HG02884 (cell line): ENCODE results near the gene SOCS3.

ENCODE experiments used
- ATAC-seq: cut with Tn5 transposase; IDR thresholded peaks from one replicate; pipeline ENCODE4 v1.9.1; 2021; ENCODE audit warnings: mild to moderate bottlenecking, moderate library complexity; ENCODE audit not compliant: unreplicated experiment

SOCS3 gene

GRCh38 chr17:78353834-78354233 is 6.0 kb downstream of the SOCS3 start:
- no peak for ATAC-seq

GRCh38 chr17:78351449-78352006 is 8.3 kb downstream of the SOCS3 start:
- no peak for ATAC-seq

- ATAC-seq: no peak
Observed at GRCh38 chr17:78349891-78350642, 9.8 kb downstream of the SOCS3 start.

- ATAC-seq: no peak
Observed at GRCh38 chr17:78348055-78348770, 11.7 kb downstream of the SOCS3 start.

GRCh38 chr17:78347453-78347852 is 12.4 kb downstream of the SOCS3 start:
- ATAC-seq: no peak

GRCh38 chr17:78346605-78347250 is 13.1 kb downstream of the SOCS3 start:
- no peak for ATAC-seq

GRCh38 chr17:78345791-78346494 is 13.9 kb downstream of the SOCS3 start:
- ATAC-seq: no peak

- ATAC-seq: no peak
Observed at GRCh38 chr17:78345172-78345571, 14.7 kb downstream of the SOCS3 start.

- no peak for ATAC-seq
Observed at GRCh38 chr17:78344666-78345065, 15.2 kb downstream of the SOCS3 start.

GRCh38 chr17:78343543-78344201 is 16.2 kb downstream of the SOCS3 start:
- ATAC-seq: no peak

GRCh38 chr17:78343187-78343542 is 16.7 kb downstream of the SOCS3 start:
- no peak for ATAC-seq

- no peak for ATAC-seq
Observed at GRCh38 chr17:78342449-78343186, 17.3 kb downstream of the SOCS3 start.

- no peak for ATAC-seq
Observed at GRCh38 chr17:78341559-78342448, 18.1 kb downstream of the SOCS3 start.

GRCh38 chr17:78340183-78340955 is 19.5 kb downstream of the SOCS3 start:
- ATAC-seq: no peak

- no peak for ATAC-seq
Observed at GRCh38 chr17:78338486-78339259, 21.2 kb downstream of the SOCS3 start.

- peak; percentile 60 for ATAC-seq
Observed at GRCh38 chr17:78337244-78338109, 22.4 kb downstream of the SOCS3 start.
